Suprapubic skin (tissue), 3 donors: ENCODE measurements around the gene ALPL.

ENCODE experiments used
- POLR2A ChIP-seq, 2 donors: fragments of 450-650 bp; IDR thresholded peaks; one replicate each; pipeline ENCODE4 v1.6.1; 2017; ENCODE audit warnings: antibody characterized with exemption in 2 of 2, mild to moderate bottlenecking in 2 of 2, moderate library complexity in 2 of 2
- TF ChIP-seq, protein P1 (sequence below), 2 donors: fragments of 200-600 bp in 1 of 2; fragments of 450-650 bp in 1 of 2; sonication (generic) in 1 of 2; IDR thresholded peaks; one replicate each; pipeline ENCODE4 v1.5.1; 2016 to 2019; ENCODE audit warnings: antibody characterized with exemption in 2 of 2, mild to moderate bottlenecking in 1 of 2, moderate library complexity in 1 of 2

DNA sequence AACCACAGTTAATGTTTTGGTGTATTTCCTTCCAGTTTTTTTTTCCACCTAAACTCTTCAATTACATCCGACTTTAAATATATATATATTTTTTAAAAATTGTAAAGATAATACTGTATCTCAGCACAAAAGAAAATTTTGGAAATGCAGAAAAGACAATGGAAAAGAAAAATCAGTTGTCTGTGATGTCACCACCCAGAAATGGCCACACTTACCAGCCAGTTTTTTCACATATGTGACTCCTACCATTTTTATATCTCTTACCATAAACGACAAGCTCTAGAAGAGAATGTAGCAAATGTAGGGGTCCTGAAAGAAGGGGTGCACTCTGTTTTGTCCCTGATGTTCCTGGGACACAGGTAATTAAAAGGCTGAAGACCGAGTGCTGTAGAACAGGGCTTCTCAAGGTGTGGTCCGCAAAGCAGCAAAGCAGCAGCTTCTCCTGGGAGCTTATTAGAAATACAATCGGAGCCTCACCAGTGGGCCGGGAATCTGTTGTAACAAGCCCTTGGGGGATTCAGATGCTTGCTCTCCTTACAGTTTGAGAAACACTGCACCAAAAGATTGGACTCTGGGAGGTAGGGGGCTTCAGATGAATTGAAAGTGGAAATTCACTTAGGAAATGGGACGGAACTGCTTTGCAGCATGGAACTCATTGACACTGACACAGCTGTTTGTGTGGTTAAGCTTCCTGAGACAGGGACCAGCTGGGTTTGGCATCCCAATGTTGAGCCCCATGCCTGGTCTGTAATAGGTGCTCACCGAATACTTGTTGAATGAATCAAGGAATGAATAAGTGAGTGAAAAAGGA is 44.1 kb downstream of the ALPL start:
- no peak for TF ChIP-seq POLR2A (IDR thresholded peaks at IDR 0.05)
- TF ChIP-seq, protein P1, sequence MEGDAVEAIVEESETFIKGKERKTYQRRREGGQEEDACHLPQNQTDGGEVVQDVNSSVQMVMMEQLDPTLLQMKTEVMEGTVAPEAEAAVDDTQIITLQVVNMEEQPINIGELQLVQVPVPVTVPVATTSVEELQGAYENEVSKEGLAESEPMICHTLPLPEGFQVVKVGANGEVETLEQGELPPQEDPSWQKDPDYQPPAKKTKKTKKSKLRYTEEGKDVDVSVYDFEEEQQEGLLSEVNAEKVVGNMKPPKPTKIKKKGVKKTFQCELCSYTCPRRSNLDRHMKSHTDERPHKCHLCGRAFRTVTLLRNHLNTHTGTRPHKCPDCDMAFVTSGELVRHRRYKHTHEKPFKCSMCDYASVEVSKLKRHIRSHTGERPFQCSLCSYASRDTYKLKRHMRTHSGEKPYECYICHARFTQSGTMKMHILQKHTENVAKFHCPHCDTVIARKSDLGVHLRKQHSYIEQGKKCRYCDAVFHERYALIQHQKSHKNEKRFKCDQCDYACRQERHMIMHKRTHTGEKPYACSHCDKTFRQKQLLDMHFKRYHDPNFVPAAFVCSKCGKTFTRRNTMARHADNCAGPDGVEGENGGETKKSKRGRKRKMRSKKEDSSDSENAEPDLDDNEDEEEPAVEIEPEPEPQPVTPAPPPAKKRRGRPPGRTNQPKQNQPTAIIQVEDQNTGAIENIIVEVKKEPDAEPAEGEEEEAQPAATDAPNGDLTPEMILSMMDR (IDR thresholded peaks at IDR 0.05): no peak
